Hepatocyte (in vitro differentiated cells): ENCODE data around the gene AURKB. TPM values are rescaled to one million over a fixed set of nuclear protein-coding genes. Genes with fewer than 3 reads are reported as not detected.

Experiments used
- DNase-seq: peaks from one replicate; pipeline ENCODE4 v3.0.0-alpha.2; 2016; ENCODE audit warnings: low spot score
- H2AFZ ChIP-seq: fragments of 200-600 bp; sonication (generic); 2 replicates; pipeline ENCODE4 v1.6.0; 2016; ENCODE audit warnings: antibody characterized with exemption, mild to moderate bottlenecking
- H3K27ac ChIP-seq: fragments of 200-600 bp; sonication (generic); 2 replicates; pipeline ENCODE4 v1.5.1; 2016; ENCODE audit warnings: mild to moderate bottlenecking
- H3K27me3 ChIP-seq: fragments of 200-600 bp; sonication (generic); 2 replicates; pipeline ENCODE4 v1.6.1; 2016
- H3K36me3 ChIP-seq: fragments of 200-600 bp; sonication (generic); replicated peaks from 2 replicates; pipeline ENCODE4 v1.5.1; 2016; ENCODE audit warnings: low read depth; ENCODE audit not compliant: insufficient read depth
- H3K4me1 ChIP-seq: fragments of 200-600 bp; sonication (generic); 2 replicates; pipeline ENCODE4 v1.5.1; 2016; ENCODE audit warnings: mild to moderate bottlenecking, moderate library complexity; ENCODE audit not compliant: insufficient read depth
- H3K4me2 ChIP-seq: fragments of 200-600 bp; sonication (generic); 2 replicates; pipeline ENCODE4 v1.6.0; 2016
- H3K4me3 ChIP-seq: fragments of 200-600 bp; sonication (generic); 2 replicates; pipeline ENCODE4 v1.5.1; 2016; ENCODE audit warnings: mild to moderate bottlenecking
- H3K79me2 ChIP-seq: fragments of 200-600 bp; sonication (generic); 2 replicates; pipeline ENCODE4 v1.6.0; 2017; ENCODE audit warnings: mild to moderate bottlenecking
- H3K9me2 ChIP-seq: fragments of 200-600 bp; sonication (generic); replicated peaks from 2 replicates; pipeline ENCODE4 v1.6.0; 2017; ENCODE audit warnings: mild to moderate bottlenecking; ENCODE audit not compliant: insufficient read depth
- H3K9me3 ChIP-seq: fragments of 200-600 bp; sonication (generic); 2 replicates; pipeline ENCODE4 v1.5.1; 2016; ENCODE audit warnings: low read depth, mild to moderate bottlenecking
- H4K20me1 ChIP-seq: fragments of 200-600 bp; sonication (generic); 2 replicates; pipeline ENCODE4 v1.6.0; 2016; ENCODE audit warnings: mild to moderate bottlenecking; ENCODE audit not compliant: insufficient read depth, poor library complexity, severe bottlenecking
- CTCF ChIP-seq: fragments of 200-600 bp; sonication (generic); IDR thresholded peaks from 2 replicates; pipeline ENCODE4 v1.5.1; 2016; ENCODE audit warnings: antibody characterized with exemption, mild to moderate bottlenecking; ENCODE audit not compliant: poor library complexity
- EZH2 ChIP-seq: fragments of 200-600 bp; sonication (generic); IDR thresholded peaks from 2 replicates; pipeline ENCODE4 v1.6.1; 2016; ENCODE audit warnings: antibody characterized with exemption, mild to moderate bottlenecking, borderline replicate concordance
- EZH2phosphoT487 ChIP-seq: fragments of 200-600 bp; sonication (generic); IDR thresholded peaks from one replicate; pipeline ENCODE4 v1.6.1; 2018; ENCODE audit warnings: antibody characterized with exemption, mild to moderate bottlenecking, low read depth, moderate library complexity; ENCODE audit not compliant: unreplicated experiment, severe bottlenecking
- WGBS: methylation state at CpG from one replicate; pipeline ENCODE4 v1.1.6; 2016; ENCODE audit warnings: low lambda C conversion rate; ENCODE audit errors: missing lambda C conversion rate; 5-methylcytosine and 5-hydroxymethylcytosine counted together
- polyA plus RNA-seq: library from polyadenylated mRNA; unstranded; fragments of >200 nt; fragmentation: Nextera tagmentation; extraction: Ambion mirVana; gene quantifications from 2 replicates; pipeline ENCODE4 v1.2.1, GENCODE V29; 2016
- total RNA-seq: library from RNA; depleted of rRNA; stranded (reverse); fragments of >200 nt; gene quantifications from 2 replicates; pipeline ENCODE4 v1.2.3, GENCODE V29; 2014

The AURKB gene
- total and polyA plus RNA-seq, 2 experiments from 2014 or later: 9.9 to 25.3 TPM

- H3K36me3 ChIP-seq: no peaks in the 10 kb centered on the region
- no peak overlapping the region for H3K4me3 ChIP-seq
- H3K27me3 ChIP-seq: no peaks in the 10 kb centered on the region
- 81% methylated on average over 14 of the region's 14 CpGs for WGBS
- peaks cover 24% of the 10 kb centered on the region for H3K79me2 ChIP-seq
- H3K9me2 ChIP-seq: no peaks in the 10 kb centered on the region
- no peaks in the 10 kb centered on the region for H3K4me1 ChIP-seq
- no peaks in the 10 kb centered on the region for H3K9me3 ChIP-seq
- no peak overlapping the region for H3K4me2 ChIP-seq
- H4K20me1 ChIP-seq: no peaks in the 10 kb centered on the region
- TF ChIP-seq CTCF (no peak), EZH2phosphoT487 (no peak), EZH2 (no peak)
- DNase-seq: no peak
- H3K27ac ChIP-seq: no peak overlapping the region
- H2AFZ ChIP-seq: no peak overlapping the region
Observed at GRCh38 chr17:8212312-8213180, 2.2 kb upstream of the AURKB start.

- H3K4me2 ChIP-seq: peak overlapping the region; percentile 79
- peak overlapping the region; percentile 14 for H3K4me3 ChIP-seq
- H4K20me1 ChIP-seq: no peaks in the 10 kb centered on the region
- H3K27me3 ChIP-seq: no peaks in the 10 kb centered on the region
- WGBS: 27% methylated on average over 22 of the region's 22 CpGs
- H3K79me2 ChIP-seq: peaks cover 25% of the 10 kb centered on the region
- H2AFZ ChIP-seq: peak overlapping the region; percentile 36
- H3K36me3 ChIP-seq: no peaks in the 10 kb centered on the region
- peak overlapping the region; percentile 53 for H3K27ac ChIP-seq
- no peak for DNase-seq
- TF ChIP-seq CTCF: no peak
- TF ChIP-seq EZH2: no peak
- TF ChIP-seq EZH2phosphoT487: no peak
- no peaks in the 10 kb centered on the region for H3K9me2 ChIP-seq
- no peaks in the 10 kb centered on the region for H3K9me3 ChIP-seq
- H3K4me1 ChIP-seq: no peaks in the 10 kb centered on the region
Observed at GRCh38 chr17:8210761-8211458, 535 bp upstream of the AURKB start.

- Histone ChIP-seq H3K4me2 (no peak overlapping the region), H4K20me1 (no peaks in the 10 kb centered on the region), H3K4me3 (no peak overlapping the region), H3K27me3 (no peaks in the 10 kb centered on the region), H3K36me3 (no peaks in the 10 kb centered on the region), H3K9me3 (no peaks in the 10 kb centered on the region), H2AFZ (no peak overlapping the region), H3K9me2 (no peaks in the 10 kb centered on the region), H3K79me2 (peaks cover 25% of the 10 kb centered on the region), H3K27ac (no peak overlapping the region), H3K4me1 (no peaks in the 10 kb centered on the region)
- TF ChIP-seq EZH2phosphoT487 (no peak), EZH2 (no peak), CTCF (no peak)
- no peak for DNase-seq
- 96% methylated on average over 12 of the region's 12 CpGs for WGBS
Observed at GRCh38 chr17:8206536-8206935, 3.8 kb downstream of the AURKB start.
